GM12864 (cell line): ENCODE data around the gene FTMT.

ENCODE experiments used
- DNase-seq: peaks from one replicate; pipeline ENCODE4 v3.0.0-alpha.2; 2011; ENCODE audit warnings: low read depth
- H3K4me3 ChIP-seq: 2 replicates; pipeline ENCODE4 v1.5.1; 2011; ENCODE audit warnings: mild to moderate bottlenecking, low read depth, low read length, control low read depth
- CTCF ChIP-seq: IDR thresholded peaks from 2 replicates; pipeline ENCODE4 v1.5.1; 2011; ENCODE audit warnings: low read depth, mild to moderate bottlenecking, moderate library complexity, low read length, control low read depth, inconsistent platforms; ENCODE audit errors: missing control alignments

FTMT gene

GRCh38 chr5:121872856-121873255, 21.2 kb downstream of the FTMT start:
- no peak overlapping the region for H3K4me3 ChIP-seq
- DNase-seq, result no peak
- no peak for TF ChIP-seq CTCF

GRCh38 chr5:121873409-121873808, 21.7 kb downstream of the FTMT start:
- no peak for DNase-seq
- no peak overlapping the region for H3K4me3 ChIP-seq
- no peak for TF ChIP-seq CTCF

- no peak for DNase-seq
- TF ChIP-seq CTCF, result no peak
- H3K4me3 ChIP-seq, result no peak overlapping the region
These were observed 33.9 kb downstream of the FTMT start for GRCh38 chr5:121885630-121886029.

GRCh38 chr5:121887727-121888126, 36.0 kb downstream of the FTMT start:
- no peak overlapping the region for H3K4me3 ChIP-seq
- TF ChIP-seq CTCF, result no peak
- no peak for DNase-seq

- no peak for TF ChIP-seq CTCF
- DNase-seq, result no peak
- no peak overlapping the region for H3K4me3 ChIP-seq
These were observed 38.7 kb downstream of the FTMT start for GRCh38 chr5:121890297-121890858.

- DNase-seq, result no peak
- H3K4me3 ChIP-seq, result no peak overlapping the region
- no peak for TF ChIP-seq CTCF
These were observed 45.7 kb downstream of the FTMT start for GRCh38 chr5:121897341-121897740.

GRCh38 chr5:121899346-121899745, 47.7 kb downstream of the FTMT start:
- TF ChIP-seq CTCF, result no peak
- DNase-seq, result no peak
- H3K4me3 ChIP-seq, result no peak overlapping the region
